ENCODE measurements around the gene FOXP1. TPM values are rescaled to one million over a fixed set of nuclear protein-coding genes. Genes with fewer than 3 reads are reported as not detected.

The FOXP1 gene
- total RNA-seq, 2 donors from 2014 or later = 59.7 to 65.4 TPM

- H3K36me3 Mint-ChIP-seq = no peaks in the 10 kb centered on the region
- H3K27me3 Mint-ChIP-seq = no peaks in the 10 kb centered on the region
- H3K4me1 Mint-ChIP-seq (ENCODE audit: low read depth in 2 of 2) = peaks cover 18 to 22% of the 10 kb centered on the region in 2 donors
- H3K27ac Mint-ChIP-seq = peak overlapping the region; percentile 52 to 67
- no peaks in the 10 kb centered on the region for H3K9me3 Mint-ChIP-seq
- peak overlapping the region; percentile 40 for H3K4me3 Mint-ChIP-seq
- no peak for DNase-seq (ENCODE audit: low spot score)
- peak in 1 of 2 donors; percentile 73 for ATAC-seq
Measured at GRCh38 chr3:71461114-71461513, 122.4 kb downstream of the FOXP1 start.

GRCh38 chr3:71458895-71459294, 124.6 kb downstream of the FOXP1 start:
- DNase-seq (ENCODE audit: low spot score) (no peak), ATAC-seq (no peak)
- Mint-ChIP-seq H3K27me3 (no peaks in the 10 kb centered on the region), H3K36me3 (no peaks in the 10 kb centered on the region), H3K4me3 (no peak overlapping the region), H3K4me1 (ENCODE audit: low read depth in 2 of 2) (peaks cover 37 to 40% of the 10 kb centered on the region in 2 donors), H3K9me3 (no peaks in the 10 kb centered on the region), H3K27ac (no peak overlapping the region)

- Mint-ChIP-seq H3K27ac (peak overlapping the region; percentile 57 to 66), H3K9me3 (no peaks in the 10 kb centered on the region), H3K4me3 (peak overlapping the region; percentile 78), H3K36me3 (no peaks in the 10 kb centered on the region), H3K27me3 (no peaks in the 10 kb centered on the region), H3K4me1 (ENCODE audit: low read depth in 2 of 2) (peaks cover 52 to 55% of the 10 kb centered on the region in 2 donors)
- ATAC-seq = peak in 1 of 2 donors; percentile 64
- DNase-seq (ENCODE audit: low spot score) = no peak
Measured at GRCh38 chr3:71456826-71457225, 126.7 kb downstream of the FOXP1 start.

- no peaks in the 10 kb centered on the region for H3K9me3 Mint-ChIP-seq
- no peaks in the 10 kb centered on the region for H3K36me3 Mint-ChIP-seq
- no peak for DNase-seq (ENCODE audit: low spot score)
Measured at GRCh38 chr3:71456156-71456555, 127.4 kb downstream of the FOXP1 start.

GRCh38 chr3:71454512-71455403, 128.8 kb downstream of the FOXP1 start:
- Mint-ChIP-seq H3K4me1 (ENCODE audit: low read depth in 2 of 2) (peaks cover 57 to 61% of the 10 kb centered on the region in 2 donors), H3K9me3 (peaks cover 2% of the 10 kb centered on the region), H3K27ac (peak overlapping the region; percentile 57 to 66), H3K36me3 (no peaks in the 10 kb centered on the region), H3K4me3 (peak overlapping the region; percentile 78), H3K27me3 (no peaks in the 10 kb centered on the region)
- DNase-seq (ENCODE audit: low spot score) = no peak
- ATAC-seq = peak; percentile 79 to 84

More at GRCh38 chr3:71456156-71456555, 127.4 kb downstream of the FOXP1 start:
- ATAC-seq = peak in 1 of 2 donors; percentile 53
- H3K27me3 Mint-ChIP-seq = no peaks in the 10 kb centered on the region
- H3K4me3 Mint-ChIP-seq = peak overlapping the region; percentile 78
- H3K27ac Mint-ChIP-seq = peak overlapping the region; percentile 57 to 66
- H3K4me1 Mint-ChIP-seq (ENCODE audit: low read depth in 2 of 2) = peaks cover 57 to 59% of the 10 kb centered on the region in 2 donors

GRCh38 chr3:71453822-71454511, 129.6 kb downstream of the FOXP1 start:
- DNase-seq (ENCODE audit: low spot score) (no peak), ATAC-seq (no peak)
- no peaks in the 10 kb centered on the region for H3K27me3 Mint-ChIP-seq

GRCh38 chr3:71453319-71453718, 130.2 kb downstream of the FOXP1 start:
- H3K27me3 Mint-ChIP-seq = no peaks in the 10 kb centered on the region
- H3K9me3 Mint-ChIP-seq = peaks cover 2% of the 10 kb centered on the region
- ATAC-seq (no peak), DNase-seq (ENCODE audit: low spot score) (no peak)
- H3K36me3 Mint-ChIP-seq = no peaks in the 10 kb centered on the region
- H3K4me1 Mint-ChIP-seq (ENCODE audit: low read depth in 2 of 2) = peaks cover 57 to 61% of the 10 kb centered on the region in 2 donors
- H3K4me3 Mint-ChIP-seq = no peak overlapping the region
- H3K27ac Mint-ChIP-seq = peak overlapping the region in 1 of 2 donors; percentile 57

More at GRCh38 chr3:71453822-71454511, 129.6 kb downstream of the FOXP1 start:
- Mint-ChIP-seq H3K9me3 (peaks cover 2% of the 10 kb centered on the region), H3K36me3 (no peaks in the 10 kb centered on the region), H3K27ac (peak overlapping the region; percentile 57 to 66), H3K4me1 (ENCODE audit: low read depth in 2 of 2) (peaks cover 57 to 61% of the 10 kb centered on the region in 2 donors), H3K4me3 (peak overlapping the region; percentile 78)

- no peaks in the 10 kb centered on the region for H3K36me3 Mint-ChIP-seq
- peaks cover 2% of the 10 kb centered on the region for H3K9me3 Mint-ChIP-seq
- no peak overlapping the region for H3K4me3 Mint-ChIP-seq
- H3K27me3 Mint-ChIP-seq = no peaks in the 10 kb centered on the region
- peaks cover 64 to 70% of the 10 kb centered on the region in 2 donors for H3K4me1 Mint-ChIP-seq (ENCODE audit: low read depth in 2 of 2)
- no peak for DNase-seq (ENCODE audit: low spot score)
- ATAC-seq = no peak
- H3K27ac Mint-ChIP-seq = peak overlapping the region; percentile 19 to 57
Measured at GRCh38 chr3:71451812-71452211, 131.7 kb downstream of the FOXP1 start.

GRCh38 chr3:71451060-71451459, 132.5 kb downstream of the FOXP1 start:
- Mint-ChIP-seq H3K4me1 (ENCODE audit: low read depth in 2 of 2) (peaks cover 64 to 70% of the 10 kb centered on the region in 2 donors), H3K9me3 (peaks cover 2% of the 10 kb centered on the region), H3K27ac (peak overlapping the region; percentile 38 to 57), H3K4me3 (peak overlapping the region; percentile 47), H3K36me3 (no peaks in the 10 kb centered on the region), H3K27me3 (no peaks in the 10 kb centered on the region)
- no peak for DNase-seq (ENCODE audit: low spot score)
- ATAC-seq = no peak

GRCh38 chr3:71450162-71450561, 133.4 kb downstream of the FOXP1 start:
- DNase-seq (ENCODE audit: low spot score) (no peak), ATAC-seq (no peak)
- Mint-ChIP-seq H3K4me3 (no peak overlapping the region), H3K36me3 (no peaks in the 10 kb centered on the region), H3K9me3 (peaks cover 2% of the 10 kb centered on the region), H3K27me3 (no peaks in the 10 kb centered on the region), H3K4me1 (ENCODE audit: low read depth in 2 of 2) (peaks cover 59 to 64% of the 10 kb centered on the region in 2 donors), H3K27ac (peak overlapping the region in 1 of 2 donors; percentile 57)

- ATAC-seq (peak in 1 of 2 donors; percentile 48), DNase-seq (ENCODE audit: low spot score) (no peak)
- Mint-ChIP-seq H3K36me3 (no peaks in the 10 kb centered on the region), H3K27ac (peak overlapping the region; percentile 40 to 75), H3K27me3 (no peaks in the 10 kb centered on the region), H3K9me3 (peaks cover 2% of the 10 kb centered on the region), H3K4me3 (no peak overlapping the region), H3K4me1 (ENCODE audit: low read depth in 2 of 2) (peaks cover 60 to 65% of the 10 kb centered on the region in 2 donors)
Measured at GRCh38 chr3:71447803-71448202, 135.7 kb downstream of the FOXP1 start.

- ATAC-seq = no peak
- Mint-ChIP-seq H3K4me1 (ENCODE audit: low read depth in 2 of 2) (peaks cover 61 to 63% of the 10 kb centered on the region in 2 donors), H3K27ac (peak overlapping the region; percentile 40 to 75), H3K9me3 (peaks cover 2% of the 10 kb centered on the region), H3K4me3 (peak overlapping the region; percentile 24), H3K27me3 (no peaks in the 10 kb centered on the region), H3K36me3 (no peaks in the 10 kb centered on the region)
- DNase-seq (ENCODE audit: low spot score) = no peak
Measured at GRCh38 chr3:71447197-71447596, 136.3 kb downstream of the FOXP1 start.

- peaks cover 2% of the 10 kb centered on the region for H3K9me3 Mint-ChIP-seq
- peaks cover 61 to 63% of the 10 kb centered on the region in 2 donors for H3K4me1 Mint-ChIP-seq (ENCODE audit: low read depth in 2 of 2)
- H3K27ac Mint-ChIP-seq = peak overlapping the region; percentile 40 to 75
- ATAC-seq (no peak), DNase-seq (ENCODE audit: low spot score) (no peak)
- H3K36me3 Mint-ChIP-seq = no peaks in the 10 kb centered on the region
- no peak overlapping the region for H3K4me3 Mint-ChIP-seq
- no peaks in the 10 kb centered on the region for H3K27me3 Mint-ChIP-seq
Measured at GRCh38 chr3:71446734-71447133, 136.8 kb downstream of the FOXP1 start.

GRCh38 chr3:71446260-71446659, 137.3 kb downstream of the FOXP1 start:
- H3K27ac Mint-ChIP-seq = peak overlapping the region; percentile 40 to 75
- no peaks in the 10 kb centered on the region for H3K36me3 Mint-ChIP-seq
- DNase-seq (ENCODE audit: low spot score) (no peak), ATAC-seq (no peak)
- H3K4me3 Mint-ChIP-seq = no peak overlapping the region
- H3K27me3 Mint-ChIP-seq = no peaks in the 10 kb centered on the region
- H3K4me1 Mint-ChIP-seq (ENCODE audit: low read depth in 2 of 2) = peaks cover 60 to 63% of the 10 kb centered on the region in 2 donors
- peaks cover 2% of the 10 kb centered on the region for H3K9me3 Mint-ChIP-seq

All from natural killer cell treated with Interleukin-12 subunit alpha and Interleukin-12 subunit beta and Interleukin-15 and Interleukin-18, amount 100 ng/mL, for 72 hours (primary cell).